ENCODE results near the gene PIK3R4.

The PIK3R4 gene

GRCh38 chr3:130746246-130747039 lies at the start of gene PIK3R4:
TSS of gene PIK3R4 (minus strand) at chr3:130746829. CDS start at chr3:130745218, 1,611 bp downstream.
- DNase-seq = peak; percentile 99

GRCh38 chr3:130795396-130795795 lies 48.8 kb upstream of the PIK3R4 start:
- DNase-seq = no peak

- no peak for DNase-seq
These were observed 45.6 kb upstream of the PIK3R4 start for GRCh38 chr3:130792246-130792645.

- DNase-seq = no peak
These were observed 43.2 kb upstream of the PIK3R4 start for GRCh38 chr3:130789782-130790322.

DNA sequence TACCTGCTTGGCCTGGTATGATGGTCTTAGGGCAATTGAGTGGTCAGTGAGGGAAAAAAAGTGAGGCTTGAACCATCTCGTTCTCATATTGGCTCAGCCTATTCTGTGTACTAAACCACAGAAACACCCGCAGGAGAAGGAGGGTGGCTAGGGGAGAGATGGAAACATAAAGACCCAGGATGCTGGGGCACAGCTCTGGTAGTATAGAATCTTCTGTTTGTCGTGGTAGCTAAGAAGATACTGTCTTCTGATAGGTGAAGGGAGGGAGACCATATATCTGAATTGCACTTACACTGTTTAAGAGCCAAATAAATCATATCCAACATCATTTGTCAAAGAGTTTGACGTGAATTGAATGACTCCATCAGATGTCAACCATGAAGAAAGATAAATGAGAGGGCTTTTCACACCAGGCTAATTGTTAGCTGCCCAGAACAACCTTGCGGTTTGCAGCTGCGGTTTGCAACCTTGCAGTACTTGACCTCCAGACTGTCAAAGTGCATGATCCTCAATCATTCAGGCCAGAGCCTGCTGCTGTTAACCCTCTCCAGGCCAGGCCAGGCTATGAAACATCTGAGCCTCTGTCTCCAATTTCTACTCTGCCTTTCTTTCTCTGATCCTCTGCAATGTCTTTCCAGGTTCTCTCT lies 40.9 kb upstream of the PIK3R4 start:
- DNase-seq = no peak

GRCh38 chr3:130786306-130786705 lies 39.7 kb upstream of the PIK3R4 start:
- DNase-seq = no peak

DNA sequence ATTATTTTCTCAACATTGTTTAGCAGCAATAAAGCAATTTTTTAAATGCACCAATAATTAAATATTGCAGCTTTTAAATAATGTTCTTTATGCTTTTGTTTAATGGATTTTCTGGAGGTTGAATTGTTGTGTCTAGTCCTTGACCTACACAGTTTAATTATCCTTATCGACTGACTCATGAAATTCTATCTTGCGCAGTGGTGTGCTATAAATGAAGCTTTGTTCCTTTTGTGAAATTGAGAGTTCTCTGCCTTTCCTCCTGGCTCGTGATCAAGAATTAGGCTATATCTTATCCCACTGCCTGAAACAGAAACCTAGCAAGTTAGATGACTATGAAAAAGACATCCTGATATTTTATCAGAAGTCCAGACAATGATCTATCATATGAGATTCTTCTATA lies 37.0 kb upstream of the PIK3R4 start:
- no peak for DNase-seq

DNA sequence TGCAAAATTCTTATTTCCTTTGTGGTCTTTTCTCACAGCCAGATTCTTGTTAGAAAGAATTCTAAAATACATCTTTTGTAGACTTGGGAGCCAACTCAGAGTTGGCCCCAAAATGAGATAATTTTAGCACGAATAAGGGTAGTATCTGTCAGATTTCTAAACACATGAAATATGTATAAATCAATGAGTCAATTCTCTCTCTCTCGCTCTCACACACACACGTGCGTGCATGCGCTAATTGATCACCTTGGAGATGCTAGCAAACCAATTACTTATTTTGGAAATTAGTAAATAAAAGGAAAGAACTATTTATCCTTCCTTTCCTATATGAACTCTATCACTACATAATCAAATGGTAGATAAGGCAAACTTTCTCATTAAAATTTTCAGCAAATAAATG lies 32.9 kb upstream of the PIK3R4 start:
- no peak for DNase-seq

GRCh38 chr3:130779031-130779430 lies 32.4 kb upstream of the PIK3R4 start:
- no peak for DNase-seq

DNA sequence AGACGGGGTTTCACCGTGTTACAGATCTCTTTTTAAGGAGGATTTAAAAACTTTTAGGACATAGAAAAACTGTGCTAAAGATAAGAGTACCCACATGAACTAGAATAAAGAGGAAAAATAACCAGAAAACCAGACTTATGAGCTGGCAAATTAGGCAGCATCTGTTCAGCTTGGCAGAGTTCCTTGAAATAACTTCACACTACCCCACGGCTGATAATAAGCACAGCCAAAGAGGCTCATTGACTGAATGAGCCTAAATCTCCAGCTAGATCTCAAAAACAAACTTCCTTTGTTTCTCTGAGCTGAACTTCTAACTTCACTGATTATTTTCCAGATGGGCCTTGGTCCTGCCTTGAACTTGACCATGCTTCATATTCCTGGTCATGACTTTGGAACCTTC lies 26.7 kb upstream of the PIK3R4 start:
- no peak for DNase-seq

DNA sequence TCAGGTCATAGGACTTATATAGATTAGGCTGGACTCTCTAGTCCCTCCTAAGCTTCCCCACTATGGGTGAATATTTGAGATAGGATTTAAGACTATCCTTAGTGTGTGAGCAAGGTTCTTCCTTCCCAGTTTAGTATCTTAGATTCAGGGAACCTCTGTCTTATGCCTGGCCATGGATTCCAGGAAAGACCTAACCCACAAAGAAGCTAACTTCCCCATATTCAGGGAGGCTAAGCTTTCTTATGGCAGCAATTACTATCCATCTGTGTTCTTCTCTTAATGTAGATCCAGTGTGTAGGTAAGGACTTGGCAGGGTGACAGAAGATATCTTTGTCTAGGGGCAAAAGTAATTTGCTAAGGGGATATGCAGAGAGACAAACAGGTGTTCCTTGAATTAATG lies 25.5 kb upstream of the PIK3R4 start:
- no peak for DNase-seq

GRCh38 chr3:130770644-130771043 lies 24.0 kb upstream of the PIK3R4 start:
- DNase-seq = no peak

DNA sequence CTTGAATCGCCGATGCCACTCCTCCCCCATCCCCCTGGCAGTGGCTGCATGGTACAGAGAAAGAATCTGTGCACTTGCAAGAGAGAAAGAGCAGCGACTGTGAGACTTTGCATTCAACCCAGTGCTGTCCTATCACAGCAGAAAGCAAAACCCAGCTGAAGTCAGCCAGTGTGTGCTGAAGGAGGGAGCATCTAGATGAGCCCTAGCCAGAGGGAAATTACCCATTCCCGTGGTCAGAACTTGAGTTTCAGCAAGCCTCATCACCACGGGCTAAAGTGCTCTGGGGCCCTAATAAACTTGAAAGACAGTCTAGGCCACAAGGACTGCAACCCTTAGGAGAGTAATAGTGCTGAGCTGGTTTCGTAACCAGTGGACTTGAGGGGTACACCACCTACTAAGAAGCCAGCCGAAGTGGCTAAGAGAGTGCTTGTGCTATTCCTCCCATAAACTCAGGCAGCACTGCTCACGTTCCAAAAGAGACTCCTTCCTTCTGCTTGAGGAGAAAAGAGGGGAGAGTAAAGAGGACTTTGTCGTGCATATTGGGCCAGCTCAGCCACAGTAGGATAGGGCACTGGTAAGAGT lies 15.2 kb upstream of the PIK3R4 start:
- DNase-seq = no peak

- no peak for DNase-seq
These were observed 14.3 kb upstream of the PIK3R4 start for GRCh38 chr3:130760922-130761321.

DNA sequence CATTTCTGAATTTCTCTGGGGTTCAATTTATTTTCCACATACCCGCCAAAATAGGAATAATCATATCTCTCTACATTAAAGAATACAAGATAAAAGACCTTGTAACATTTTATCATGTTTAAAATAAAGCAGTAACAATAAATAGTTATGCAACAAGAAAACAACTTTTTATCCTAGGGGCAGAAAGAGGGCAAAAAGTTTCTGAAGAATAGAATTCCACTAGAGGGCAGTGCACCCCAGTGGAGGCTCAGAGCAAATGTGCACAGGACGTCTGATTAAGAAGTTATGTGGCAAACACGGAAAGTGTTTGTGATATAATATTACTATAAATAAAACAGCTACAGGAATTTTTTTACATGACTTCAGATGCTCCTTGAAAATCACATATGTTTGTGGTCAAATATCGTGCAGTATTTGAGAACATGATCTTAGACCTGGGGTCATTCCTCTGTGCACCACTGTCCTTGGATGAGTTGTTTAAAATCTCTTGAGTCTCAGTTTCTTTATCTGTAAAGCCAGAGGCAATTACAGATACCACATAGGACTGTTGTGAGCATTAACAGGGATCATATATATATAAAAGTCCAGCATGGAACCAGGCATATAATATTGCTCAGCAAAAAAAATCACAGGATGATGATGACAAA lies 13.2 kb upstream of the PIK3R4 start:
- peak; percentile 56 for DNase-seq

- peak; percentile 56 for DNase-seq
These were observed 12.2 kb upstream of the PIK3R4 start for GRCh38 chr3:130758624-130759369.

GRCh38 chr3:130757611-130758150 lies 11.1 kb upstream of the PIK3R4 start:
- DNase-seq = no peak

DNA sequence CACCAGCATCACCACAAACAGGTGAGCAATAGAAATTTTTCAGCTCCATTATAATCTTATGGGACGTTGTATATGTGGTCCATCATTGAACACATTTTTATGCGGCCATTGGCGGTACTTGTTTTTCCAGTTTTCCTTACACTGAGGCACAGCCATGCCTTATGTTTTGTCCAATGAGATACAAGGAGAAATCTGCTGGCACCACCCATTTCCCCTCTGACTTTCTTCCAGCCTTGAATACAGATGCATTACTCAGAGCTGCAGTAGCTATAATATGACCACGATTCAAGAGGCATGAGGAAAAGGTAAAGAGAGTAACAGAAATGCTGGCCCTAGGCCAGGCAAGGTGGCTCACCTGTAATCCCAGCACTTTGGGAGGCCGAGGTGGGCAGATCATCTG lies 9.0 kb upstream of the PIK3R4 start:
- DNase-seq = no peak

DNA sequence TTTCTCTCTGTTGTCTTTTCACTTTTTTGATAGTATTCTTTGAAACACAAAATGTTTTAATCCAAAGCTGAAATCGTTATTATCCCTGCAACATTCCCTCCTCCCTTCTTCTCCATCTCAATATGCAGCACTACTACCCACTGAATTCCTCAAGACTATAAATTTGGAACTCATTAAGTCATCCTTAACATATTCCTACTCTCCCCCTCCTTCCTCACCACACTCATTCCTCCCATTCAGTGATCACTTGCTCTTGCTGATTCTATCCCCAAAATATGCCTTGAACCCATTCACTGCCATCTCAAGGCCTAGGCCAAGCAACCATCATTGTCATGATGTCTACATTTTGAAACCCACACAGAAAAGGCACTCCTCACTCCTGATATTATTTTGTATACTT lies 2.4 kb upstream of the PIK3R4 start:
- peak; percentile 17 for DNase-seq

DNA sequence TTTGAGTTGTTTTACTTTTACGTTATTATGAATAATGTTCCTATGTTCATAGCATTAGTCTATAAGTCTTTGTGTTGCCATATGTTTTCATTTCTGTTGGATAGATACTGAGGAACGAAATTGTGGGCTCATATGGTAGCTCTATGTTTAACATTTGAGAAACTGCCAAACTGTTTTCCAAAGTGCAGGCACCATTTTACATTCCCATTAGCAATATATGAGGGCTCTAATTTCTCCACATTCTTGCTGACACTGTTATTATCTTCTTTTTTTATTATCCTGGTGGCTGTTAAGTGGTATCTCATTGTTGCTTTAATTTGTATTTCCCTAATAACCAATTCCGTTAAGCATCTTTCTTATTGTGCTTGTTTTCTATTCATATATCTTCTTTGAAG lies 1.8 kb upstream of the PIK3R4 start:
- no peak for DNase-seq

DNA sequence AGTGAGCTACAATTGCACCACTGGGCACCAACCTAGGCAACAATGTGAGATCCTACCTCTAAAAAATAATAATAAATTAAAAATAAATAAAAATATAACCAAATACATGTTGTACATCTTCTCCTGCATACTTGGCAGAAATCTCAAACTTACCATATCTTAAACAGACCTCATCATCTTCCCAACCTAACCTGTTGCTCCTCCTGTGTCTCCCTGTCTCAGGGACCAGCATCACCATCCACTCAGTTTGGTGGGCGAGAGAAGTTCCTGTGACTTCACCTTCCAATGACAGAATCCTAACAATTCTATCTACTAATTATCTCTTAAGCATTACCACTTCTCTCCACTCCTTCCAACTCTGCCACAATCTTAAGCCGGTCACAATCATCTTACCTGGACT lies 3.3 kb downstream of the PIK3R4 start:
- DNase-seq = no peak

- DNase-seq = no peak
These were observed 4.6 kb downstream of the PIK3R4 start for GRCh38 chr3:130741946-130742610.
